Stimulated activated CD4-positive, alpha-beta T cell treated with anti-CD3 and anti-CD28 coated beads, Interleukin-4, amount 100 ng/mL, for 4 hours (primary cell): ENCODE data around the gene SYCN.

Source experiments
- DNase-seq, 2 experiments: peaks; one replicate each; pipeline ENCODE4 v3.0.0-alpha.2; 2020

SYCN gene

GRCh38 chr19:39169143-39169810 is 34.8 kb downstream of the SYCN start:
- no peak for DNase-seq

- DNase-seq: no peak
Observed at GRCh38 chr19:39168258-39169142, 35.6 kb downstream of the SYCN start.

GRCh38 chr19:39167461-39168257 is 36.4 kb downstream of the SYCN start:
- no peak for DNase-seq

GRCh38 chr19:39166571-39167391 is 37.3 kb downstream of the SYCN start:
- no peak for DNase-seq

GRCh38 chr19:39165857-39166256 is 38.2 kb downstream of the SYCN start:
- no peak for DNase-seq

GRCh38 chr19:39164289-39164688 is 39.8 kb downstream of the SYCN start:
- DNase-seq: no peak

- DNase-seq: no peak
Observed at GRCh38 chr19:39163621-39164020, 40.4 kb downstream of the SYCN start.

GRCh38 chr19:39162441-39163043 is 41.5 kb downstream of the SYCN start:
- DNase-seq: no peak

GRCh38 chr19:39160889-39161672 is 43.0 kb downstream of the SYCN start:
- DNase-seq: no peak

GRCh38 chr19:39160523-39160861 is 43.6 kb downstream of the SYCN start:
- no peak for DNase-seq

GRCh38 chr19:39158646-39159260 is 45.3 kb downstream of the SYCN start:
- no peak for DNase-seq

GRCh38 chr19:39157997-39158389 is 46.1 kb downstream of the SYCN start:
- no peak for DNase-seq

- DNase-seq: no peak
Observed at GRCh38 chr19:39157275-39157996, 46.6 kb downstream of the SYCN start.

GRCh38 chr19:39156326-39157230 is 47.5 kb downstream of the SYCN start:
- DNase-seq: peak in 1 of 2 experiments; percentile 5

GRCh38 chr19:39155741-39156140 is 48.3 kb downstream of the SYCN start:
- DNase-seq: no peak

GRCh38 chr19:39155114-39155700 is 48.9 kb downstream of the SYCN start:
- DNase-seq: no peak

- no peak for DNase-seq
Observed at GRCh38 chr19:39154629-39155100, 49.4 kb downstream of the SYCN start.

GRCh38 chr19:39154100-39154628 is 49.9 kb downstream of the SYCN start:
- no peak for DNase-seq
